ENCODE measurements around the gene PANK4.
A peak's percentile ranks its signal among the peaks of the same experiment; 100 is the strongest.

The PANK4 gene

GRCh38 chr1:2532485-2533160 is 6.2 kb upstream of the PANK4 start:
- TF ChIP-seq CTCF (IDR thresholded peaks at IDR 0.05; ENCODE audit: low read depth, low read length), result no peak
- no peak overlapping the region for H3K4me3 ChIP-seq (ENCODE audit: low read depth, low read length)

- TF ChIP-seq CTCF (IDR thresholded peaks at IDR 0.05; ENCODE audit: low read depth, low read length), result no peak
- H3K4me3 ChIP-seq (ENCODE audit: low read depth, low read length), result no peak overlapping the region
These were observed 4.3 kb upstream of the PANK4 start for GRCh38 chr1:2530513-2531361.

GRCh38 chr1:2529784-2530512 is 3.6 kb upstream of the PANK4 start, which contains the start of gene HES5:
Gene HES5 (minus strand): TSS chr1:2530263. CDS start chr1:2530164, 99 bp downstream.
- H3K4me3 ChIP-seq (ENCODE audit: low read depth, low read length), result 0 out of 2 replicates have a peak within 1 kb of the TSS, but pooled peaks have one; percentile 8
- no peak for TF ChIP-seq CTCF (IDR thresholded peaks at IDR 0.05; ENCODE audit: low read depth, low read length)

GRCh38 chr1:2528966-2529783 is 2.8 kb upstream of the PANK4 start:
- TF ChIP-seq CTCF (IDR thresholded peaks at IDR 0.05; ENCODE audit: low read depth, low read length), result no peak
- no peak overlapping the region for H3K4me3 ChIP-seq (ENCODE audit: low read depth, low read length)

GRCh38 chr1:2528611-2528965 is 2.2 kb upstream of the PANK4 start:
- H3K4me3 ChIP-seq (ENCODE audit: low read depth, low read length), result no peak overlapping the region
- no peak for TF ChIP-seq CTCF (IDR thresholded peaks at IDR 0.05; ENCODE audit: low read depth, low read length)

- no peak for TF ChIP-seq CTCF (IDR thresholded peaks at IDR 0.05; ENCODE audit: low read depth, low read length)
- no peak overlapping the region for H3K4me3 ChIP-seq (ENCODE audit: low read depth, low read length)
These were observed 1.6 kb upstream of the PANK4 start for GRCh38 chr1:2528016-2528415.

Measured in WI38 (cell line).